CD4-positive, alpha-beta T cell (primary cell): ENCODE results near the gene PLCD1. TPM values are rescaled to one million over a fixed set of nuclear protein-coding genes. Genes with fewer than 3 reads are reported as not detected.
"Not testable (repeated sequence)": the region's sequence is repeated elsewhere in the genome, so short reads cannot be mapped to it uniquely, and the experiment has no call there.

ENCODE experiments used
- ATAC-seq: fragments of 200-7000 bp; cut with Tn5 transposase; one replicate; pipeline ENCODE4 v1.10.0; 2022; ENCODE audit warnings: mild to moderate bottlenecking; ENCODE audit not compliant: poor library complexity
- CTCF ChIA-PET: fragments of 350-600 bp; sonication (Branson Sonifier 250); formaldehyde crosslinking; loops from one replicate; lab custom pipeline; 2021; ENCODE audit warnings: antibody characterized with exemption, inconsistent platforms; lab: Charles Lee
- POLR2A ChIA-PET: fragments of 350-600 bp; sonication (Branson Sonifier 250); formaldehyde crosslinking; loops from one replicate; lab custom pipeline; 2021; ENCODE audit warnings: antibody characterized with exemption, inconsistent platforms; lab: Charles Lee
- DNase-seq, 14 experiments: peaks; one replicate each; pipeline ENCODE4 v3.0.0-alpha.2; 2013 to 2020; ENCODE audit warnings: mixed read lengths in 2 of 14
- H3K27ac ChIP-seq, 2 donors: one replicate each; pipeline versions ENCODE4 v1.5.1 to v1.7.0; 2013; ENCODE audit warnings: low read length in 2 of 2, low read depth in 1 of 2, mild to moderate bottlenecking in 1 of 2
- H3K27me3 ChIP-seq, 2 experiments: 1 replicate in 1 of 2; 2 replicates in 1 of 2; pipeline versions ENCODE4 v1.6.1 to v1.7.0; 2013; ENCODE audit warnings: low read length in 2 of 2, control low read depth in 1 of 2, mild to moderate bottlenecking in 1 of 2, moderate library complexity in 1 of 2; ENCODE audit not compliant: insufficient read depth in 2 of 2, control insufficient read depth in 1 of 2
- H3K36me3 ChIP-seq: one replicate; pipeline ENCODE4 v1.6.1; 2013; ENCODE audit warnings: low read length, control low read depth; ENCODE audit not compliant: insufficient read depth
- H3K4me1 ChIP-seq: one replicate; pipeline ENCODE4 v1.6.1; 2013; ENCODE audit warnings: low read length, control low read depth; ENCODE audit not compliant: insufficient read depth
- H3K4me3 ChIP-seq: one replicate; pipeline ENCODE4 v1.5.1; 2013; ENCODE audit warnings: mild to moderate bottlenecking, low read length, moderate library complexity
- H3K9me3 ChIP-seq, 2 experiments: 1 replicate in 1 of 2; 2 replicates in 1 of 2; pipeline versions ENCODE4 v1.6.1 to v1.7.0; 2013; ENCODE audit warnings: low read length in 2 of 2, mild to moderate bottlenecking in 2 of 2, control low read depth in 1 of 2, moderate library complexity in 1 of 2; ENCODE audit not compliant: control insufficient read depth in 1 of 2, insufficient read depth in 1 of 2
- H3K27ac Mint-ChIP-seq: one replicate; pipeline ENCODE4 v1.8.0; 2020; ENCODE audit warnings: mixed read lengths
- H3K27me3 Mint-ChIP-seq: one replicate; pipeline ENCODE4 v1.8.0; 2021; ENCODE audit warnings: mixed read lengths
- H3K36me3 Mint-ChIP-seq: one replicate; pipeline ENCODE4 v1.8.0; 2021; ENCODE audit warnings: low read depth, mixed read lengths
- H3K4me1 Mint-ChIP-seq: one replicate; pipeline ENCODE4 v1.8.0; 2021; ENCODE audit warnings: low read depth, mixed read lengths
- H3K4me3 Mint-ChIP-seq: one replicate; pipeline ENCODE4 v1.8.0; 2020; ENCODE audit warnings: mild to moderate bottlenecking, mixed read lengths
- H3K9me3 Mint-ChIP-seq: one replicate; pipeline ENCODE4 v1.8.0; 2020; ENCODE audit warnings: mixed read lengths
- CTCF ChIP-seq: fragments of 200-600 bp; IDR thresholded peaks from one replicate; pipeline ENCODE4 v1.8.0; 2022; ENCODE audit warnings: antibody characterized with exemption, mild to moderate bottlenecking
- intact Hi-C, 2 experiments: fragments of 100-400 bp; cut with DNase I in 1 of 2; cut with micrococcal nuclease in 1 of 2; formaldehyde crosslinking; loops; one replicate each; pipeline versions ENCODE4 v1.15.1 to v1.9.0; 2023 to 2025; cut with DNase I, micrococcal nuclease
- total RNA-seq, 174 experiments: library from RNA in 2 of 174; stranded (reverse) in 2 of 174; gene quantifications; one replicate each; pipeline ENCODE4 v1.2.3 and lab custom pipeline; 2021 to 2026

The PLCD1 gene
- total RNA-seq, 2 experiments from 2014 or later: 67.0 to 69.8 TPM

GRCh38 chr3:38067508-38068233 lies 38.2 kb upstream of the PLCD1 start:
- ChIA-PET CTCF (interaction anchor here (0.7 kb wide), 1 partner anchor 907 kb away, joined by 3 read pairs; no protein-coding TSS in a partner anchor), POLR2A (no interaction called here)
- Histone ChIP-seq H3K36me3 (no peaks in the 10 kb centered on the region), H3K4me3 (no peak overlapping the region), H3K27ac (no peak overlapping the region), H3K4me1 (no peaks in the 10 kb centered on the region), H3K9me3 (peaks cover 0 to 11% of the 10 kb centered on the region in 2 experiments), H3K27me3 (no peaks in the 10 kb centered on the region)
- intact Hi-C loops: no loop called here
- no peak for ATAC-seq
- peaks cover 3% of the 10 kb centered on the region for H3K9me3 Mint-ChIP-seq
- H3K4me1 Mint-ChIP-seq: no peaks in the 10 kb centered on the region
- no peak overlapping the region for H3K27ac Mint-ChIP-seq
- no peaks in the 10 kb centered on the region for H3K36me3 Mint-ChIP-seq
- no peak overlapping the region for H3K4me3 Mint-ChIP-seq
- H3K27me3 Mint-ChIP-seq: no peaks in the 10 kb centered on the region
- no peak for TF ChIP-seq CTCF
- DNase-seq: no peak

- ATAC-seq, CTCF ChIA-PET, H3K4me1 ChIP-seq, POLR2A ChIA-PET, H3K9me3 Mint-ChIP-seq, H3K27ac Mint-ChIP-seq, H3K36me3 Mint-ChIP-seq, H3K4me1 Mint-ChIP-seq, intact Hi-C loops, DNase-seq, H3K27me3 Mint-ChIP-seq, H3K4me3 Mint-ChIP-seq, H3K27ac ChIP-seq, H3K36me3 ChIP-seq, H3K27me3 ChIP-seq, H3K4me3 ChIP-seq: not testable (repeated sequence)
- H3K9me3 ChIP-seq: peaks cover 0 to 11% of the 10 kb centered on the region in 2 experiments
Measured at GRCh38 chr3:38064453-38064852, 35.0 kb upstream of the PLCD1 start.

- H3K27ac ChIP-seq: no peak overlapping the region
- H3K27ac Mint-ChIP-seq: no peak overlapping the region
- H3K4me3 Mint-ChIP-seq: no peak overlapping the region
- H3K4me1 ChIP-seq: no peaks in the 10 kb centered on the region
- H3K27me3 Mint-ChIP-seq: no peaks in the 10 kb centered on the region
- ATAC-seq (no peak), DNase-seq (no peak)
- CTCF ChIA-PET: no interaction called here
- POLR2A ChIA-PET: no interaction called here
- no peaks in the 10 kb centered on the region for H3K36me3 Mint-ChIP-seq
- H3K9me3 Mint-ChIP-seq: peaks cover 3% of the 10 kb centered on the region
- intact Hi-C loops: no loop called here
- H3K4me1 Mint-ChIP-seq: no peaks in the 10 kb centered on the region
- no peak for TF ChIP-seq CTCF
- peaks cover 0 to 11% of the 10 kb centered on the region in 2 experiments for H3K9me3 ChIP-seq
- no peaks in the 10 kb centered on the region for H3K27me3 ChIP-seq
- H3K4me3 ChIP-seq: no peak overlapping the region
- H3K36me3 ChIP-seq: no peaks in the 10 kb centered on the region
Measured at GRCh38 chr3:38062809-38063208, 33.4 kb upstream of the PLCD1 start.

DNA sequence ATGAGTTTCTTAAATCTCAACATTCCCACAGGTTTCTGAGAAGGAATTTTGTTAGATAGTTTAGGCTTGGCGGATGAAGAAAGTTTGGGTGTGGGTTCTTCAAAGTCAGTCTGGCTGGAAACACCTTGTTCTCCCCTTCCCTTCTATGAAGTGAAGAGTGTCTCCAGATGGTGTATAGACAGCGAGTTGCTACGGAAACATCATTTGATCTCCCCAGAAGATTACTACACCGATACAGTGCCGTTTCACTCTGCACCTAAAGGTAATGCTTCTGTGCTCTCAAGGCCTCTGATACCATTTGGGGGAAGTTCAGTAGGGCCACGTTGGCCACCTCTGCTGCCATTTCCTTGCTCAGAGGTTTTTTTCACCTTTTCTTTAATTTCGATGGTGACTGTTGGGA lies 30.1 kb upstream of the PLCD1 start:
- Histone ChIP-seq H3K27ac (no peak overlapping the region), H3K36me3 (no peaks in the 10 kb centered on the region), H3K4me3 (no peak overlapping the region), H3K27me3 (no peaks in the 10 kb centered on the region), H3K4me1 (no peaks in the 10 kb centered on the region), H3K9me3 (peaks cover 0 to 4% of the 10 kb centered on the region in 2 experiments)
- POLR2A ChIA-PET: no interaction called here
- no peak for TF ChIP-seq CTCF
- ATAC-seq (no peak), DNase-seq (no peak)
- Mint-ChIP-seq H3K36me3 (no peaks in the 10 kb centered on the region), H3K27ac (no peak overlapping the region), H3K4me3 (no peak overlapping the region), H3K27me3 (no peaks in the 10 kb centered on the region), H3K4me1 (no peaks in the 10 kb centered on the region), H3K9me3 (no peaks in the 10 kb centered on the region)
- CTCF ChIA-PET: no interaction called here
- intact Hi-C loops: no loop called here
